ENCODE measurements around the gene PTPRN2.

GRCh38 chr7:157564517-157565177 lies 1023.0 kb downstream of the PTPRN2 start:
- TF ChIP-seq, protein P1, sequence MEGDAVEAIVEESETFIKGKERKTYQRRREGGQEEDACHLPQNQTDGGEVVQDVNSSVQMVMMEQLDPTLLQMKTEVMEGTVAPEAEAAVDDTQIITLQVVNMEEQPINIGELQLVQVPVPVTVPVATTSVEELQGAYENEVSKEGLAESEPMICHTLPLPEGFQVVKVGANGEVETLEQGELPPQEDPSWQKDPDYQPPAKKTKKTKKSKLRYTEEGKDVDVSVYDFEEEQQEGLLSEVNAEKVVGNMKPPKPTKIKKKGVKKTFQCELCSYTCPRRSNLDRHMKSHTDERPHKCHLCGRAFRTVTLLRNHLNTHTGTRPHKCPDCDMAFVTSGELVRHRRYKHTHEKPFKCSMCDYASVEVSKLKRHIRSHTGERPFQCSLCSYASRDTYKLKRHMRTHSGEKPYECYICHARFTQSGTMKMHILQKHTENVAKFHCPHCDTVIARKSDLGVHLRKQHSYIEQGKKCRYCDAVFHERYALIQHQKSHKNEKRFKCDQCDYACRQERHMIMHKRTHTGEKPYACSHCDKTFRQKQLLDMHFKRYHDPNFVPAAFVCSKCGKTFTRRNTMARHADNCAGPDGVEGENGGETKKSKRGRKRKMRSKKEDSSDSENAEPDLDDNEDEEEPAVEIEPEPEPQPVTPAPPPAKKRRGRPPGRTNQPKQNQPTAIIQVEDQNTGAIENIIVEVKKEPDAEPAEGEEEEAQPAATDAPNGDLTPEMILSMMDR (IDR thresholded peaks at IDR 0.05) = no peak
- no peak for TF ChIP-seq EP300 (IDR thresholded peaks at IDR 0.05)
